HuH-7 (cell line): ENCODE data around the gene TCOF1.
A peak's percentile ranks its signal among the peaks of the same experiment; 100 is the strongest.

Source experiments
- DNase-seq: peaks from one replicate; pipeline ENCODE4 v3.0.0; 2011; ENCODE audit warnings: low spot score

Gene TCOF1

DNA sequence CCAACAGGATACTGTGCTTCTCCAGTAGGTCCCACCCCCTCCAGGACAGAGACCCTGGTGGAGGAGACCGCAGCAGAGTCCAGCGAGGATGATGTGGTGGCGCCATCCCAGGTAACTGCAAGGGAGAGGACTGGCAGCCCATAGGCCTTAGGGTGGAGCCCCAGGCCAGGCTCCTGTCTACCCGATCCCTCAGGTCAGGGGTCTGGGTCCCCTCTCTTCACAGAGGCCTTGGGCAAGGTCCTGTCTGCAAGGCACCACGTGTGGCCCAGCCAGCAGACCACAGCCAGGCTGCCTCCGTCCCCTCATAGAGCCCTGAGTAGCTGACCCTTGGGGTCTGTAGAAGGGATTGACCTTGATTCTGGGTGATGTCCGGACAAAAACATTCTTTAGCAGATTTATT lies 35.2 kb downstream of the TCOF1 start:
- DNase-seq = no peak

DNA sequence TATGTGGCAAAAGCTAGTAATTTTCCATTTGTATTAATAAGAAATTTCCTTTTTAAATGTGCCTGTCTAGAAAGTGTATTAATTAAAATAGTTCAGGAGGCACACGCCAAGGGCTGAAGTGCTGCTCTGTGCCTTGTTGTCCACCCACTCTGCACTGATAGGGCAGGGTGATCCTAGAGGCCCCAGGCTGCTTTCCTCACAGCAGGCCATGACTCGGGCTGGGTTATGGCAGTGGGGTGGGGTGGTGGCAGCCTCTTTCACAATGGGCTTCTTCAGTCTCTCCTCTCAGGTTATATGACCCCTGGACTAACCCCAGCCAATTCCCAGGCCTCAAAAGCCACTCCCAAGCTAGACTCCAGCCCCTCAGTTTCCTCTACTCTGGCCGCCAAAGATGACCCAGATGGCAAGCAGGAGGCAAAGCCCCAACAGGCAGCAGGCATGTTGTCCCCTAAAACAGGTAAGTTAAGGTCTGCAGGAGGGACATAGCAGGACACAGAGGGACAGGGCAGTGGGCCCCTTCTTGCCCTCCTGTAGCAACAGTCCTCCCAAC lies 35.7 kb downstream of the TCOF1 start:
- DNase-seq = peak; percentile 39

DNA sequence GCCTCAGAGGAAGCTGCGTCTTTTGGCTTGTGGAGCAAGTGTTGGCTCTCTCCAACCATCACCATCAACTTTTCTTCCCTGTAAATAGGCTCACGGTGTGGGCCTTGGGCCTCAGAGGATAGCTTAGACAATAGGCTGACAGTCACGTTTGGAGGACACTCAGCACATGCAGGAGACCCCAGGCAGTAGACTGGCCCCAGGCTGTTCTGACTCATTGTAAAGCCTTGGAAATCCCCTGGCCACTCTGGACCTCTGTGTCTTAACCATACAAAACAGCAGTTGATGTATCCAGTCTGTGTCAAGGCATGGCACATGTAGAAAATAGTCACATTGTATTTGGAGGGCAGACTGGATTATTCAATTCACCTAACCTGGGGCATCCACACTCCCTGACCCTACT lies 36.6 kb downstream of the TCOF1 start:
- no peak for DNase-seq

DNA sequence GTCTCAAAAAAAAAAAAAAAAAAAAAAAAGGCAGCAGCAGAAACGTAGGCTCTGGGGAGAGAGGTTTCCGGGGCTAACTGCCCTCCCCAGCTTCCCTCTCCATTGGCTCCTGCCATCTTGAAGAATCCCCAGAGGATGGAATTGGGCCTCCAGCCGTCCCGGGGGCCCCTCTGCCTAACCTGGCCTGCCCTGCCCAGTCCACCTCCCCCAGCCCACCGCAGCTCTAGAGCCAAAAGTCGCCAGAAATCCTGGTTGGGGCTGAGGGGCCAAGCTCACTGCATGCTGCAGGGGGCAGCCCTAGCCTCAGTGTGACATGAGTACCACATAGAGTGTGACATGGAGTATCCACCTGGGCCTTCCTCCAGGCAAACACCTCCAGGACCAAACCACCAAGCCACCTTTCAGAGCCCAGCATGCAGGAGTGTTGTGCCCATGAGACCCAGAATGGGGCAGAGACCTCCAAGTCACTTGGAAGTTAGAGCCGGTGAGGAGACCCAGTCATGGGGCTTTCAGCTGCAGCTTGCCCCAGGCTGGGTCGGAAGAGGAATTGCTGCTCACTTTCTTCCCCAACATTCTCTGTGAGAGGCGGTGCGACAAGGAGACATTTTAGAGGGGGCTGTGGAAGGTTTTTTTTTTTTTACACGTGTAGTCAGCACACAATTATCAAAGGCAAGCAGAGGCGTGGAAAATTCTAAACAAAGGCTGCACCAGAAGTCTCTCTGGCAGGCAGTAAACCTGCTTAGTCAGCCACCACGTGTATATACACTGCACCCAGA lies 37.6 kb downstream of the TCOF1 start:
- DNase-seq = no peak

DNA sequence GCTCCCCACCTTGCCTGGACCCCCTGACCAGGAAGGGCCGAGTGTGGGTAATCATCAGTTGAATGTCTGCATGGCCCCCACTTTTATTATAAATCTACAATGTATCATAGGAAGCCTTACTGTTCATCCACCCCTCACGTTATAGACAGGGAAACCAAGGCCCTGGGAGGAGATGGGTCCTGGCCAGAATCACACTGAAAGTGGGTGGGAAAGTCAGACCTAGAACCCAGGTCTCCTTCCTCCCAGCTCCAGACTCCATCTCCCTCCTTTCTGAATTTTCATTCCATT lies 38.1 kb downstream of the TCOF1 start:
- no peak for DNase-seq

DNA sequence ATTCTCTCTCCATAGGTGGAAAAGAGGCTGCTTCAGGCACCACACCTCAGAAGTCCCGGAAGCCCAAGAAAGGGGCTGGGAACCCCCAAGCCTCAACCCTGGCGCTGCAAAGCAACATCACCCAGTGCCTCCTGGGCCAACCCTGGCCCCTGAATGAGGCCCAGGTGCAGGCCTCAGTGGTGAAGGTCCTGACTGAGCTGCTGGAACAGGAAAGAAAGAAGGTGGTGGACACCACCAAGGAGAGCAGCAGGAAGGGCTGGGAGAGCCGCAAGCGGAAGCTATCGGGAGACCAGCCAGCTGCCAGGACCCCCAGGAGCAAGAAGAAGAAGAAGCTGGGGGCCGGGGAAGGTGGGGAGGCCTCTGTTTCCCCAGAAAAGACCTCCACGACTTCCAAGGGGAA lies 38.8 kb downstream of the TCOF1 start:
- no peak for DNase-seq

DNA sequence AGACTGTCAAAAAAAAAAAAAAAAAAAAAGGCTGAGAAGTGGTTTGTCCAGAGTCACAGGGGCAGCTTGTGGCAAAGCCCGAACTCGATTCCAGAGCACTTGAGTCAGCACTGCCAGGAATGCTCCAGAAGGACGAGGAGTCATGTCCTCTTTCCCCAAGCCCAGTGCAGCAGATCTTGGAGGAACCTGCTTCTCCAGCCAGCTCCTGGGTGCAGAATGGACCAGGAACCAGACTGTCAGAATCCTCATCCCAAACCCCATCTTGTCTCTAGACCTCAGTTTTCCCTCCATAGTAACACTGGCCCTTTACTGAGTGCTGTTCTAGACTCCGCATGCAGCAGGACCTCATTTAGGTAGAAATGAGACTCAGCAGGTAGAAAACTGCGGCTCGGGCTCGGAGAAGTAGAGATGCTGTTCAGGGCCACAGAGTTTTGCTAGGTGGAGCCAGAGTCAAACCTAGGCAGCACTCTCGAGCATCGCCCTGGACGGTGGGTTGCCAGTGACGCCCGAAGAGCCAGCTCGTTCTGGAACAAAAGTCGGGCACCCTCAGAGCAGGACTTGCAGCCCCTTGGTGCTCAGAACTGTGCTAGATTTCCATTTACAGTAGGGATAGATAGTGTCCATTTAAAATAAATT lies 39.8 kb downstream of the TCOF1 start:
- DNase-seq = no peak

DNA sequence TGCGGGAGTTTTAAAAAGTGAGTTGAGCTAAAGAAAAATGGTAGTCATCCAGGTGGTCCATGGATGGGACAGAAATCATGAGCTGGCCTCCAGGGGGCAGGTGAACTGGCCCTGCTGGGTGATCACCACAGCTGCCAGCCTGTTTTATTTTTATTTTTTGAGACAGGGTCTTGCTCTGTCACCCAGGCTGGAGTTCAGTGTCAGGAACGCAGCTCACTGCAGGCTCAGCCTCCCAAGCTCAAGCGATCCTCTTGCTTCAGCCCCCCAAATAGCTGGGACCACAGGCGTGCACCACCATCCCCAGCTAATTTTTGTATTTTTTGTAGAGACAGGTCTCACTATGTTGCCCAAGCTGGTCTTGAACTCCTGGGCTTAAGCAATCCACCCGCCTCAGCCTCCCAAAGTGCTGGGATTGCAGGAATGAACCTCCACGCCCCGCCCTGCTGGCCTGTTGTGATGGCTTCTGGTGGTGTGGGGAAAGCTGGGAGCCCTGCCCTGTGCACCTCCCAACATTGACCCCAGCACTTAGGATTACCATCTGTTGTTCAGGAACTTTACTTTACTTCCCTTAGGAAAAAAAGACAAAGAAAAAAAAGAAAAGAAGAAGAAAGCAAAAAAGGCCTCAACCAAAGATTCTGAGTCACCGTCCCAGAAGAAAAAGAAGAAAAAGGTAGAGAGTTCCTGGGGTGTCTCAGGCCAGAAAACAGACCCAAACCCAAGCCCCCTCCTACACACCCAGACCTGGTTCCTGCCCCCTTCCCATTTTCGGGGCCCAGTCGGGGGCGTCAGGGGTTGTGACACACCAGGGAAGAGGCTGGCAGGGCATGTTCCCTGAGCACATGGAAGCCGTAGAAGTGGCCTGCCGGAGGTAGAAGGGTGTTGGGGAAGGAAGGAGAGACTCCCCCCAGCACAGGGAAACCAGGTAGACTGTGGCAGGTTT lies 40.6 kb downstream of the TCOF1 start:
- no peak for DNase-seq

DNA sequence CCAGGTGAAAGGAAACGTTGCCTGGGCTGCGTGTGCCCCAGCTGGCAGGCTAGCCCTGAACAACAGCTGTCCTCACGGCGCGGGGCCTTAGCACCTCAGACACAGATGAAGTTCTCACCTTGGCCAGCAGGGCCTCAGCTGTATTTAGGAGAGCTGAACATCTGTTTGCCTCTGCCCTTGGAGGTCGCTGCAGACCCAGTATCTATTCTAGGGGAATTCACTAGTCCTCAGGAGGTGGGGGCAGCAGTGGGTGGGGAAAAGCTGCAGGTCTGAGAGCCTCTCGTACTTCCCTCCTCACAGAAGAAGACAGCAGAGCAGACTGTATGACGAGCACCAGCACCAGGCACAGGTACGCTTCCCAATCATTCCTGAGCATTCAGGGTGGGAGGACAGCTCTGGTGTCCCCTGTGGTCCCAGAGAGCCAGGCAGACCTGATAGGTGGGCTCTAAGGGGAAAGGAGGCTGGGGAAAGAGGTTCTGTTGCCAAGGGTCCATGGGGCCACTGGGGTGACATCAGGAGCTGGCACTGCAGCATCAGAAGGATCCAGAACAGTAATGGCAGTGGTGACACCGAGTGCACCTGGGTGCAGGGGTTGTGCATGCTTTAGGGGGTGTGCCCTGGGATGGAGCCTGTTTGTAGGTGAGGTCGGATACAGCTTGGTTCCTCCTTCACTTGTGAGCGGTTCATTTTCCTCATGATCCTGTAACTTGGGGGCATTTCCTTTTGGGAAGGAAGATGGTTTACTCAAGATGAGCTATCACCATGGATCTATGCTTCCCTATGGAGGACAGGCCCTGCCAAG lies 41.4 kb downstream of the TCOF1 start:
- no peak for DNase-seq

DNA sequence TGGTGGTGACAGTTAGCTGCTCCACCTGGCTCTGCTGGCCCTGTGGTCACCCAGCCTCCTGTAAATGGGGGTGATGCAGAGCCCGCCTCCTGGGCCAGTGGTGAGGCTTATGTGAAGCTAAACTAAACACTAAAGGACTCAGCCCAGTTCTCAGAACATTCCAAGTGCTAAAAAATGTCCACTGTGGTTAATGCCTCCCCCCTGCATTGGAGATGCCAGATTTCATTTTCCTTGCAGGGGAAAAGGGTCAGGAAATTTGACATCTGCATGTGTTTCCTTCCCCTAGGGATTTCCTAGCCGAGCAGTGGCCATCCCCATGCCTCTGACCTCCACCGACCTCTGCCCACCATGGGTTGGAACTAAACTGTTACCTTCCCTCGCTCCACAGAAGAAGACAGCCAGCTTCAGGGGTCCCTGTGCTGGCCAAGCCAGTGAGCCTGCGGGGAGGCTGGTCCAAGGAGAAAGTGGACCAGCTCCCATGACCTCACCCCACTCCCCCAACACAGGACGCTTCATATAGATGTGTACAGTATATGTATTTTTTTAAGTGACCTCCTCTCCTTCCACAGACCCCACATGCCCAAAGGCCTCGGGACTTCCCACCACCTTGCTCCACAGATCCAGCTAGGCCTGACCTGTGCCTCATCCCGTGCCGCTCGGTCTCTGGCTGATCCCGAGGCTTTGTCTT lies 42.2 kb downstream of the TCOF1 start:
- DNase-seq = no peak

DNA sequence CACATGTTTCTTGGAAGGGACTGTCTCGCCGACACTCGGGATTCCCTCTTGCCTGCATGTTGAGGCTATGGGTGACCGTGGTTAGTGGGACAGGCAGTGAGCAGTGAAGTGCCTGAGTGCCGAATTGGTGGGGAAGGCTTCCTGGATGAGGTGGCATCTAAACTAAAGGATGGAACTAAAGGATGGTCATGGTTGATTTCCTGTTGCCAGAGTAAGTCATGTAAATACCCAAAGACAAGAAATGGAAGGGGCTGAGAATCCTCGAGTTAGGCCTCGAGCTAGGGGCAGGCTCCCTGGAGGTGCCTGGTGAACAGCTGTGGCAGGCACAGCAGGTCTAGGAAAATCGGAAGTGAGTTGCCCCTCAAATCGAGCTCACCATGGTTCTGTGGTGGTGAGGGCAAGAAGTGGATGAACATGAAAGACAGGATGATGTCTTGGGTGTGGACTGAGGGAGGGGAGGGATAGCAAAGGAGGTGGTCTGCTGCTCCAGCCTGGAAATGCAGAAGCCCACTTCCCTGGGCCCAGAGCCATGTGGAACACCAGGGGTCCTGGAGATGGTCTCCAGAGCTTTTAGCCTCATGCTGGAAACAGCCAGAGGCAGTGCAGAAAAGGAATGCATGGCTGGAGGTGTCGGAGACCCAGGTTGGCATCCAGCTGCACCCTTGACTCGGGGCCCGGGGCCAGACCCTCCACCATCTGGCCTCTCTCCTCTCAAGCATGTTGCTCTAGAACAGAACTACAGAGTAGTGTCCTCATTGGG lies 43.0 kb downstream of the TCOF1 start:
- DNase-seq = no peak

DNA sequence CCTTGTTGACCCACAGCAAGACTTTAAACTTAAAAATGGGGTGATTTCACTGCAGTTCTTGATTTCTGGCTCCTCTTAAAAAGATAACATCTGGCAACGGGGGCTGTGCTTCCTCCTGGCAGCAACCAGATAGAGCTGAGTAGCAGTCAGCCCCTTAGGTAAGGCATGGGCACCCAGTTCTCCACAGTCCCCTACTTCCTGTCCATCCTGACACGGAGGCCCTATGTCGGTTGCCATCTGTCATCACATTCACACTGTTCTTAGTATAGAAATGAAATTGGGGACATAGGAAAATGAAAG lies 43.5 kb downstream of the TCOF1 start:
- DNase-seq = no peak

DNA sequence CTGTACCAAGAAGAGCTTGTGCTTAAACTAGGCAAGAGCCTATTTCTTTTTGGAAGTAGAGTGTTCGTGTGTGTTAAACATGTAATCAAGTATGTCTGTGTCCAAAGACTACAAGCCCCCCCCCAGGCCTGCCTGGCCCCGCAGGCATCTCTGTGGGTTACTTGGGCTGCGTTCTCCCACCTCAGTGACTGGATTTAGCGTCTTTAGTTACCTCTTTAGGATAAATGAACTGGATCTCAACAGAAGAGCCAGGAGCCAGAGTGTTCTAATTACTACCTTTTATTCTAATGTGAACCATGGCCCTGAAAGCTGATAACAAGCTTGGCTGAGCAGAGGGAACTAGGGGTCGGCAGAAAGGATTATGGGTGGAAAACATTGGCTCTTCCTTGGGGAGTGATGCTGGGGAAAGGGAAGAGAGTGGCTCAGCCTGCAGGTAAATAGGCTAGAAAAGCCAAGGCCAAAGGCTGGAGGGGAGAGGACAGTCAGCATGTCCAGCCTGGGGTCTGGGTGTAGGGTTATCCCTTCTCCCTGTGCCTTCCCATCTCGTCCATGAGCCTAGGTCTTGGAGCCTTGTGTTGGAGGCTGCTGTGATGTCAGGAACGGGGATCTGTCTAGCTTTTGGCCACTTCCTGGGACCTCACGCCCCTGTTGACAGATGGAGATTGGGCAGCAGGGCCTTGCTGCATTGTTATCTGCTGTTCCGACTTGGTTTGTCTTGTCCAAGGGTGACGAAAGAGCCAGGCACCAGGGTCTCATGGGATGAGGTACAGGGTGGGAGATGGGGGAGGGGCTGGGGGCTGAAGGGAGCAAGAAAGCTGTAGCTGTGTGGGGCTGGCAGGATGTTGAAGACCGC lies 44.1 kb downstream of the TCOF1 start:
- DNase-seq = no peak

DNA sequence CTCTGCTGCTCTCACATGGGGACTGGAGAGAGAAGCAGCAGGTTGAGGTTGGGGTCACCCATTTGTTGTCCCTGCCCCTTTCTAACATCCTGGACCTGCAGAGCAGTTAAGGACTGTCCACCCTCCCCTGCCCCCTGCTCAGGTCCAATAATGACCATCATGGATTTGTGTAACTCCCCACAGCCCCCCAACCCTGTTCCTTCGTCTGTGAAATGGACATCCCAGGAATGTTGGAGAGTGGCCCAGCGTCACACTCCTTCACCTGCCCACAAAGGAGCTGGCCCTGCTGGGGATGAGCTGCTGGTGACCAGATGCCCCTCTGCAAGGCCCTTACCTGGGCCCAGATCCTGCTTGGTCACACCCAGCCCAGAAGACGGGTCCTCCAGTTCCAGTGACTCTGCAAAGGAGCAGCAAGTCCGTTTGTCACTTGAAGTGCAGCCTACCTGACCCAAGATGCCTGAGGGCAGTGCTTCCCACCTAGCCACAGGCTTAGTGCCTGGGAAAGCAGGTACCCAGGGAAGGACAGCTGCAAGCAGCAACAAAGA lies 44.8 kb downstream of the TCOF1 start:
- no peak for DNase-seq

DNA sequence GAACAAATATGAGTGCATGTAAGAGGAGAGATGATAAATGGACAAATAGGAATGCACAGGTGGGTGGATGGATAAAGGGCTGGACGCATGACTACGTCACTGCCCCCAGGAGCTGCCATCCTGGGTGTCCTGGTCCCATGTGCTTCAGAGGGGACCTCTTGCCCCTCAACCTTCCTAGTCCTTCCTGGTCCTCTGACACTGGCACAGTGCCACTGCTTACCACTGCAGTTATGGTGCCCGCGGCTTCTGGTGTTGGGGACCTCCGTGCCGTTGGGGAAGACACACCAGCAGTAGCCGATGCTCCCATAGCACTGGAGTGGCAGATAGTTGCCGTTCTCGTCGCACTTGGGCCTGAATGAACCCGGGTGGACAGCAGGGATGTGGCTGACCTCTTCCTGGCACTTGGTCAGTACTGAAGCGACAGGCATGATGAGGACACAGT lies 45.4 kb downstream of the TCOF1 start:
- no peak for DNase-seq

DNA sequence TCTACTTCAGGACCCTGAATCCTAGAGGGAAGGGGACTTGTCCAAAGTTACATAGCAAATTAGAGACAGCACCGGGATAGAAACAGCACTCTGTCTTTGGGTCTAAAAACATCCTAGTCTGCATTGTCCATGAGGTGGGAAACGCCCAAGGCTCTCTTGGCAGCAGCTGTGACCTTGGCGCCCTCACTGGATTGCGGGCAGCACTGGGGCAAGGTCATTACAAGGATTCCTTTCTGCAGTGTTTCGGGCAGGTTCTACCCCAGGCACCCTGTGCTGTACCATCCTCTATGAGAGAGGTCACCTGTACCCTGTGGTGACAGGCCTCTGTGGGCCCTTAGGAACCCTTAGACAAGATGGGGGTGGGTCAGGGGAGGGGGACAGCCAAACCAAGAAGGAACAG lies 46.6 kb downstream of the TCOF1 start:
- no peak for DNase-seq

DNA sequence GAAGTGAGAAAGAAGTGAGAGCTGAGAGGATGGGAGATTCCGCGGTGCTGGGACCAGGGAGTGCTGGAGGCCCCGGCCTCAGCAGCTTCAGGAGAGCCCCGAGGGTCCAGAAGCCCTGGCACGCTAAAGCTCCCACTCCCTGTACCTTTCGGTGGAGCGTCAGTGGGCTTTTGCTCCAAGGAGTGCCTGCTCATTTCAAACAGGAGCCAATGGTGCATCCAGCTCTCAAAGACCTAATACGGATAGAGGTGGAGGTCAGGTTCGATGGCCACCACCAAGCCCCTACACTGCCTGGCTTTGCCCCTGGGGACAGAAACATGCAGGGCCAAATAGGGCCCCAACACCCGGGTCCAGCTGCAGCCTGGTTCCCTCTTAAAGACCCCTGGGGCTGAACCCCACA lies 47.0 kb downstream of the TCOF1 start:
- no peak for DNase-seq

DNA sequence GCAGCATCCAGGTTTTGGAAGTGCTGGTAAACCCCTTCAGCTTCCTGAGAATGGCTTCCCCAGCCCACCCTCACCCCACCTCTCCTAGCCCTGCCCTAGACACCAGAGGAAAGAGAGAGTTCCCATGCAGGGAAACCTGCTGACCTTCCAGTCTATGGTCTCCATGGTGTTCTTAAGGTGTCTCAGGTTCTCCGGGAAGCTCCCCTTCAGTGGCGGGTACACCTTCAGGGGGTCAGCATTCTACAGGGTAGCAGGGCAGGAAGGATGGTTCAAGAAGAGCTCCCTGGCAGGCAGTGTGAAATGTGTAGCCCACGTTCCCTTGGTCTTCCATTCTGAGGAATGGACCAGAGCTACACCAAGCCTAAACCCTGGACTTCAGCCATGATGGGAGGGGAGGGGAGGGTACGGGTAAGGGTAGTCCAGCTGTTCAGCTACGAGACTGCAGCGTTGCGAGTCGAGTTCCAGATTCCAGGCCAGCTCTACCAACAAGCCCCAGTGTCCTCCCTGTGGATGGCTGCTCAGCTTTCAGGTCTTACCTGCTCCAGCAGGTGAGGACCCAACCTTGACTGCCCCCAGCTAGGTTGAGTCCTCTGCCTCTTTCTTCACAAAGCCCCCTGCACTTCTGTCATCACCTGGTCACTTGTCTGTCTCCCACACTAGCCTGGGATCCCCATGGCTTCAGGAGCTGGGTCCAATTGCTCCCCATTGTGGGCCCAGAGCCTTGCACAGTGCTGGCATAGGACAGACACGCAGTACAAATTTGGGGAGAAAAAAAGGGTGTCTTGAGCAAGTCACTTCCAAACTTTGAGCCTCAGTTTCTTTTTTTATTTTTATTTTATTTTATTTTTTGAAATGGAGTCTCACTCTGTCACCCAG lies 47.7 kb downstream of the TCOF1 start:
- DNase-seq = no peak
